SK-N-SH (cell line): Measurements from ENCODE around the gene MATK.

Experiments
- FOXM1 ChIP-seq: IDR thresholded peaks from 2 replicates; pipeline ENCODE4 v1.4.0; 2012; ENCODE audit warnings: low read depth, mild to moderate bottlenecking
- POLR2AphosphoS5 ChIP-seq: IDR thresholded peaks from 2 replicates; pipeline ENCODE4 v1.6.1; 2012; ENCODE audit warnings: low read depth, low read length
- RAD21 ChIP-seq: IDR thresholded peaks from 2 replicates; pipeline ENCODE4 v1.6.1; 2012; ENCODE audit warnings: mild to moderate bottlenecking, low read length
- TCF12 ChIP-seq: IDR thresholded peaks from 2 replicates; pipeline ENCODE4 v1.4.0; 2012
- USF1 ChIP-seq: IDR thresholded peaks from 2 replicates; pipeline ENCODE4 v1.4.0; 2012; ENCODE audit warnings: low read depth, borderline replicate concordance
- TF ChIP-seq, protein P1 (sequence below): fragments of 200-600 bp; sonication (generic); IDR thresholded peaks from 2 replicates; pipeline ENCODE4 v1.6.1; 2017; ENCODE audit warnings: antibody characterized with exemption, mild to moderate bottlenecking, moderate library complexity

- TF ChIP-seq RAD21 (no peak), FOXM1 (no peak), POLR2AphosphoS5 (no peak), USF1 (no peak), TCF12 (no peak)
- TF ChIP-seq, protein P1, sequence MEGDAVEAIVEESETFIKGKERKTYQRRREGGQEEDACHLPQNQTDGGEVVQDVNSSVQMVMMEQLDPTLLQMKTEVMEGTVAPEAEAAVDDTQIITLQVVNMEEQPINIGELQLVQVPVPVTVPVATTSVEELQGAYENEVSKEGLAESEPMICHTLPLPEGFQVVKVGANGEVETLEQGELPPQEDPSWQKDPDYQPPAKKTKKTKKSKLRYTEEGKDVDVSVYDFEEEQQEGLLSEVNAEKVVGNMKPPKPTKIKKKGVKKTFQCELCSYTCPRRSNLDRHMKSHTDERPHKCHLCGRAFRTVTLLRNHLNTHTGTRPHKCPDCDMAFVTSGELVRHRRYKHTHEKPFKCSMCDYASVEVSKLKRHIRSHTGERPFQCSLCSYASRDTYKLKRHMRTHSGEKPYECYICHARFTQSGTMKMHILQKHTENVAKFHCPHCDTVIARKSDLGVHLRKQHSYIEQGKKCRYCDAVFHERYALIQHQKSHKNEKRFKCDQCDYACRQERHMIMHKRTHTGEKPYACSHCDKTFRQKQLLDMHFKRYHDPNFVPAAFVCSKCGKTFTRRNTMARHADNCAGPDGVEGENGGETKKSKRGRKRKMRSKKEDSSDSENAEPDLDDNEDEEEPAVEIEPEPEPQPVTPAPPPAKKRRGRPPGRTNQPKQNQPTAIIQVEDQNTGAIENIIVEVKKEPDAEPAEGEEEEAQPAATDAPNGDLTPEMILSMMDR, result no peak
Observed at GRCh38 chr19:3762130-3762473, 24.1 kb downstream of the MATK start.
